H7 (cell line): ENCODE results near the gene PKP4. TPM values are rescaled to one million over a fixed set of nuclear protein-coding genes. Genes with fewer than 3 reads are reported as not detected.

Source experiments
- DNase-seq: peaks from one replicate; pipeline ENCODE4 v3.0.0; 2012
- H3K27me3 ChIP-seq: 2 replicates; pipeline ENCODE4 v1.6.0; 2011; ENCODE audit warnings: mild to moderate bottlenecking, low read length; ENCODE audit not compliant: control insufficient read depth, insufficient read depth
- H3K36me3 ChIP-seq: replicated peaks from 2 replicates; pipeline ENCODE4 v1.5.1; 2011; ENCODE audit warnings: low read length; ENCODE audit not compliant: control insufficient read depth, insufficient read depth
- H3K4me3 ChIP-seq: 2 replicates; pipeline ENCODE4 v1.5.1; 2011; ENCODE audit warnings: low read depth, mild to moderate bottlenecking, control low read depth, low read length, moderate library complexity; ENCODE audit not compliant: insufficient read depth
- total RNA-seq: library from RNA; depleted of rRNA; stranded (reverse); fragments of >200 nt; shearing (Covaris generic); gene quantifications from 2 replicates; pipeline ENCODE4 v1.2.3, GENCODE V29; 2014

The PKP4 gene
- total RNA-seq, 1 experiment from 2014 or later: 65.8 TPM

GRCh38 chr2:158599609-158600008, 142.9 kb downstream of the PKP4 start:
- H3K36me3 ChIP-seq: no peaks in the 10 kb centered on the region
- no peaks in the 10 kb centered on the region for H3K27me3 ChIP-seq
- DNase-seq: no peak

GRCh38 chr2:158600155-158600802, 143.5 kb downstream of the PKP4 start:
- Histone ChIP-seq H3K36me3 (no peaks in the 10 kb centered on the region), H3K27me3 (no peaks in the 10 kb centered on the region), H3K4me3 (no peak overlapping the region)
- no peak for DNase-seq

More at GRCh38 chr2:158599609-158600008, 142.9 kb downstream of the PKP4 start:
- H3K4me3 ChIP-seq: no peak overlapping the region

- Histone ChIP-seq H3K36me3 (no peaks in the 10 kb centered on the region), H3K4me3 (no peak overlapping the region), H3K27me3 (no peaks in the 10 kb centered on the region)
- no peak for DNase-seq
Measured at GRCh38 chr2:158602027-158602426, 145.3 kb downstream of the PKP4 start.

GRCh38 chr2:158603205-158603604, 146.5 kb downstream of the PKP4 start:
- Histone ChIP-seq H3K36me3 (no peaks in the 10 kb centered on the region), H3K27me3 (no peaks in the 10 kb centered on the region), H3K4me3 (no peak overlapping the region)
- no peak for DNase-seq

GRCh38 chr2:158603986-158604385, 147.2 kb downstream of the PKP4 start:
- H3K27me3 ChIP-seq: no peaks in the 10 kb centered on the region
- no peak overlapping the region for H3K4me3 ChIP-seq
- H3K36me3 ChIP-seq: no peaks in the 10 kb centered on the region
- DNase-seq: no peak

GRCh38 chr2:158610059-158610458, 153.3 kb downstream of the PKP4 start:
- Histone ChIP-seq H3K36me3 (no peaks in the 10 kb centered on the region), H3K27me3 (no peaks in the 10 kb centered on the region), H3K4me3 (no peak overlapping the region)
- no peak for DNase-seq

- Histone ChIP-seq H3K36me3 (peaks cover 1% of the 10 kb centered on the region; the same call in 1 of the 2 replicates), H3K4me3 (no peak overlapping the region), H3K27me3 (no peaks in the 10 kb centered on the region)
- no peak for DNase-seq
Measured at GRCh38 chr2:158616480-158617000, 159.8 kb downstream of the PKP4 start.

GRCh38 chr2:158618891-158619490, 162.2 kb downstream of the PKP4 start:
- Histone ChIP-seq H3K4me3 (no peak overlapping the region), H3K27me3 (no peaks in the 10 kb centered on the region), H3K36me3 (peaks cover 6% of the 10 kb centered on the region)
- DNase-seq: no peak

GRCh38 chr2:158619496-158619895, 162.7 kb downstream of the PKP4 start:
- no peak overlapping the region for H3K4me3 ChIP-seq
- H3K27me3 ChIP-seq: no peaks in the 10 kb centered on the region
- H3K36me3 ChIP-seq: peaks cover 6% of the 10 kb centered on the region
- DNase-seq: no peak

- Histone ChIP-seq H3K36me3 (peaks cover 7% of the 10 kb centered on the region), H3K27me3 (no peaks in the 10 kb centered on the region), H3K4me3 (no peak overlapping the region)
- DNase-seq: no peak
Measured at GRCh38 chr2:158620656-158621055, 163.9 kb downstream of the PKP4 start.

GRCh38 chr2:158624071-158624667, 167.4 kb downstream of the PKP4 start:
- peaks cover 7% of the 10 kb centered on the region for H3K36me3 ChIP-seq

GRCh38 chr2:158624961-158625360, 168.2 kb downstream of the PKP4 start:
- Histone ChIP-seq H3K36me3 (peaks cover 7% of the 10 kb centered on the region), H3K4me3 (no peak overlapping the region), H3K27me3 (no peaks in the 10 kb centered on the region)
- no peak for DNase-seq

More at GRCh38 chr2:158624071-158624667, 167.4 kb downstream of the PKP4 start:
- H3K4me3 ChIP-seq: no peak overlapping the region
- no peaks in the 10 kb centered on the region for H3K27me3 ChIP-seq
- no peak for DNase-seq

- no peak overlapping the region for H3K4me3 ChIP-seq
- H3K36me3 ChIP-seq: peaks cover 8% of the 10 kb centered on the region
- DNase-seq: no peak
- H3K27me3 ChIP-seq: no peaks in the 10 kb centered on the region
Measured at GRCh38 chr2:158629116-158629515, 172.4 kb downstream of the PKP4 start.

GRCh38 chr2:158633261-158633660, 176.5 kb downstream of the PKP4 start:
- DNase-seq: no peak
- H3K36me3 ChIP-seq: peaks cover 7% of the 10 kb centered on the region
- no peak overlapping the region for H3K4me3 ChIP-seq
- H3K27me3 ChIP-seq: no peaks in the 10 kb centered on the region

GRCh38 chr2:158634627-158635026, 177.9 kb downstream of the PKP4 start:
- Histone ChIP-seq H3K4me3 (no peak overlapping the region), H3K36me3 (peaks cover 7% of the 10 kb centered on the region)
- DNase-seq: no peak

More at GRCh38 chr2:158634627-158635026, 177.9 kb downstream of the PKP4 start:
- H3K27me3 ChIP-seq: no peaks in the 10 kb centered on the region
